Liver (tissue), 9 donors: ENCODE data around the gene PDK3. TPM values are rescaled to one million over a fixed set of nuclear protein-coding genes. Genes with fewer than 3 reads are reported as not detected.

ENCODE experiments used
- DNase-seq: peaks from one replicate; pipeline ENCODE4 v3.0.0-alpha.2; 2017; ENCODE audit warnings: low spot score
- H3K27ac ChIP-seq, 2 donors: one replicate each; pipeline ENCODE4 v1.7.0; 2013; ENCODE audit warnings: inconsistent platforms in 2 of 2, low read length in 2 of 2, control low read depth in 1 of 2, low read depth in 1 of 2, mild to moderate bottlenecking in 1 of 2
- H3K27me3 ChIP-seq, 4 donors: one replicate each; pipeline versions ENCODE4 v1.6.1 to v1.7.0; 2013; ENCODE audit warnings: low read length in 3 of 4, inconsistent platforms in 1 of 4, mild to moderate bottlenecking in 1 of 4, moderate library complexity in 1 of 4; ENCODE audit not compliant: control insufficient read depth in 4 of 4, insufficient read depth in 4 of 4
- H3K36me3 ChIP-seq, 4 donors: one replicate each; pipeline versions ENCODE4 v1.6.1 to v1.7.0; 2013; ENCODE audit warnings: low read length in 3 of 4, mild to moderate bottlenecking in 3 of 4, low read depth in 1 of 4, moderate library complexity in 1 of 4; ENCODE audit not compliant: control insufficient read depth in 4 of 4, insufficient read depth in 3 of 4
- H3K4me1 ChIP-seq, 4 donors: one replicate each; pipeline versions ENCODE4 v1.6.1 to v1.7.0; 2013; ENCODE audit warnings: low read length in 3 of 4, mild to moderate bottlenecking in 3 of 4, moderate library complexity in 1 of 4; ENCODE audit not compliant: control insufficient read depth in 4 of 4, insufficient read depth in 4 of 4
- H3K4me3 ChIP-seq, 3 donors: one replicate each; pipeline versions ENCODE4 v1.6.1 to v1.7.0; 2013; ENCODE audit warnings: low read length in 3 of 3, control low read depth in 1 of 3, low read depth in 1 of 3, mild to moderate bottlenecking in 1 of 3
- H3K9ac ChIP-seq, 2 donors: one replicate each; pipeline ENCODE4 v1.7.0; 2013; ENCODE audit warnings: low read length in 2 of 2, mild to moderate bottlenecking in 2 of 2, moderate library complexity in 2 of 2, control low read depth in 1 of 2, low read depth in 1 of 2
- H3K9me3 ChIP-seq, 4 donors: one replicate each; pipeline versions ENCODE4 v1.6.1 to v1.7.0; 2013; ENCODE audit warnings: low read length in 3 of 4; ENCODE audit not compliant: control insufficient read depth in 4 of 4
- EGR1 ChIP-seq, 2 donors: IDR thresholded peaks; 2 replicates each; pipeline ENCODE4 v1.6.1; 2016 to 2018; ENCODE audit warnings: antibody characterized with exemption in 2 of 2, low read depth in 2 of 2
- FOXA1 ChIP-seq: IDR thresholded peaks from 2 replicates; pipeline ENCODE4 v1.6.1; 2016; ENCODE audit warnings: antibody characterized with exemption
- FOXA2 ChIP-seq: IDR thresholded peaks from 2 replicates; pipeline ENCODE4 v1.6.1; 2016; ENCODE audit warnings: antibody characterized with exemption
- GABPA ChIP-seq, 2 donors: IDR thresholded peaks in 1 of 2; conservative IDR thresholded peaks in 1 of 2; 2 replicates each; pipeline ENCODE4 v1.6.1; 2016; ENCODE audit warnings: antibody characterized with exemption in 2 of 2, mild to moderate bottlenecking in 1 of 2, moderate library complexity in 1 of 2
- HNF4A ChIP-seq, 2 donors: conservative IDR thresholded peaks; 2 replicates each; pipeline ENCODE4 v1.6.1; 2016; ENCODE audit warnings: antibody characterized with exemption in 2 of 2, mild to moderate bottlenecking in 2 of 2
- HNF4G ChIP-seq: IDR thresholded peaks from 2 replicates; pipeline ENCODE4 v1.6.1; 2016; ENCODE audit warnings: antibody characterized with exemption
- JUND ChIP-seq, 2 donors: IDR thresholded peaks; 2 replicates each; pipeline ENCODE4 v1.6.1; 2016; ENCODE audit warnings: antibody characterized with exemption in 2 of 2
- NR2F2 ChIP-seq: IDR thresholded peaks from 2 replicates; pipeline ENCODE4 v1.6.1; 2016; ENCODE audit warnings: antibody characterized with exemption
- RAD21 ChIP-seq, 2 donors: IDR thresholded peaks; 2 replicates each; pipeline ENCODE4 v1.6.1; 2016; ENCODE audit warnings: antibody characterized with exemption in 2 of 2, mild to moderate bottlenecking in 2 of 2
- REST ChIP-seq: IDR thresholded peaks from 2 replicates; pipeline ENCODE4 v1.6.1; 2016; ENCODE audit warnings: antibody characterized with exemption, mild to moderate bottlenecking
- RXRA ChIP-seq, 2 donors: IDR thresholded peaks; 2 replicates each; pipeline ENCODE4 v1.6.1; 2017 to 2018; ENCODE audit warnings: antibody characterized with exemption in 2 of 2, mild to moderate bottlenecking in 1 of 2
- SP1 ChIP-seq: IDR thresholded peaks from 2 replicates; pipeline ENCODE4 v1.6.1; 2018; ENCODE audit warnings: antibody characterized with exemption, mild to moderate bottlenecking
- TAF1 ChIP-seq: conservative IDR thresholded peaks from 2 replicates; pipeline ENCODE4 v1.6.1; 2016; ENCODE audit warnings: antibody characterized with exemption, mild to moderate bottlenecking
- YY1 ChIP-seq: IDR thresholded peaks from 2 replicates; pipeline ENCODE4 v1.6.1; 2016; ENCODE audit warnings: antibody characterized with exemption, mild to moderate bottlenecking
- ZBTB33 ChIP-seq: IDR thresholded peaks from 2 replicates; pipeline ENCODE4 v1.6.1; 2016; ENCODE audit warnings: antibody characterized with exemption
- WGBS: extraction: QIAGEN DNeasy Blood & Tissue Kit; methylation state at CpG from one replicate; pipeline ENCODE4 v1.1.7; 2013; 5-methylcytosine and 5-hydroxymethylcytosine counted together
- polyA plus RNA-seq, 2 donors: library from polyadenylated mRNA; stranded (reverse) in 1 of 2; unstranded in 1 of 2; fragments of 200-250 nt in 1 of 2; fragments of >200 nt in 1 of 2; fragmentation: Nextera tagmentation in 1 of 2; extraction: Ambion mirVana in 1 of 2; gene quantifications; one replicate each; pipeline versions ENCODE4 v1.2.1 to v1.2.3, GENCODE V29; 2013 to 2015
- total RNA-seq, 2 donors: library from RNA; depleted of rRNA; stranded (reverse); fragments of >200 nt; gene quantifications; one replicate each; pipeline ENCODE4 v1.2.3, GENCODE V29; 2014
- TF ChIP-seq, protein P1 (sequence below): IDR thresholded peaks from 2 replicates; pipeline ENCODE4 v1.6.1; 2016; ENCODE audit warnings: antibody characterized with exemption
- TF ChIP-seq, protein P2 (sequence below): IDR thresholded peaks from 2 replicates; pipeline ENCODE4 v1.6.1; 2016; ENCODE audit warnings: antibody characterized with exemption
- TF ChIP-seq, protein P3 (sequence below): fragments of 150-350 bp; IDR thresholded peaks from 2 replicates; pipeline ENCODE4 v1.5.1; 2017; ENCODE audit warnings: improper control_type of control experiment, low read depth, low read length; ENCODE audit not compliant: missing input control
- donor health status: healthy.
- donor health status: healthy.
- donor health status: healthy.
- donor health status: healthy.
- donor health status: healthy.

The PDK3 gene
- total and polyA plus RNA-seq, 4 donors = 6.0 to 14.0 (median 13.5) TPM

DNA sequence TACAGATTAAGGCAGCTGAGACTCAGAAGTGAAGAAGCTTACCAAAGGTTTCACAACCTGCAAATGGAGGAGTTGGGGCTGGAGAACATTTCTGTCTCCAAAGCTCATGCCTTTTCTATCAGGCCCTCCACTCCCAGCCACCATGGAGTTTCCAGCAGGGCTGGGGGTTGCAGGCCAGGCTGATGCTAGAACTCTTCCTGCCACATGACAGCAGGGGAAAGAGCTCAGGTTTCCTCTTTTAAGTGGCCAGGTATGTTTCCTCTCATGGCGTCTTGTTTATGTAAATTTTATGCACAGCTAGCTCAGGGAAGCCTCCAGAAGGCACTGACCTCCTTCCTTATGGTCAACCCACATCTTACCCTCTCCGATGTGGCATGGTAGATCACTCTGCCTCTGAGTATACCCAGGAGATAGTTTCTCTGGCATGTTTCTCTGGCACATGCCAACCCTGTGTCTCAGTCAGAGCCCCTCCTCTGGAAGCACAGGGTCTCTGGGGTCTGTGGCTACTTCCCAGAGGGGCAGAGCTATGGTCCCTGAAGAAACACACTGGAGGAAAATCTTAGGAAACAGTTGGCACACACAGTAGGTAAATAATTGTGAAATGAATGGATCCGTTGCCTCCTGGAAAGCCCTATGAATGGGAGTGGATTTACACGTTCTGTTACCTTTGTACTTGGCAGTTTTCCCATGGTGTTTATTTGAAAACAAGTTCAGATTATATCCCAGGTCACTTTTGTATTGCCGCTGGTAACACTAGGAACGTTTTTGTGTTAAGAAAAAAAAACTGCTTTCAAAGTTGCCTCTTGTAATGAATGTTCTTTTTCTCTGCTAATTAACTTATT, 28.9 kb downstream of the PDK3 start:
- Histone ChIP-seq H3K36me3 (no peaks in the 10 kb centered on the region), H3K27me3 (no peaks in the 10 kb centered on the region), H3K9ac (peak overlapping the region in 1 of 2 donors; percentile 11), H3K4me3 (peak overlapping the region in 1 of 3 donors; percentile 25), H3K27ac (peak overlapping the region; percentile 72 to 93), H3K9me3 (no peaks in the 10 kb centered on the region), H3K4me1 (peaks cover 5 to 15% (median 7%) of the 10 kb centered on the region in 4 donors)
- DNase-seq = no peak
- WGBS = 17% methylated on average over 6 of the region's 6 CpGs
- TF ChIP-seq, protein P1, sequence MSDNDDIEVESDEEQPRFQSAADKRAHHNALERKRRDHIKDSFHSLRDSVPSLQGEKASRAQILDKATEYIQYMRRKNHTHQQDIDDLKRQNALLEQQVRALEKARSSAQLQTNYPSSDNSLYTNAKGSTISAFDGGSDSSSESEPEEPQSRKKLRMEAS = peak; percentile 11
- peak; percentile 39 to 64 for TF ChIP-seq HNF4A (conservative IDR thresholded peaks at IDR 0.05)
- TF ChIP-seq TAF1 = no peak
- TF ChIP-seq FOXA2 = peak; percentile 30
- peak in 1 of 2 donors; percentile 44 for TF ChIP-seq EGR1 (IDR thresholded peaks at IDR 0.05; ENCODE audit: low read depth in 2 of 2)
- TF ChIP-seq GABPA (IDR thresholded peaks at IDR 0.05 in 1 of 2, conservative IDR thresholded peaks at IDR 0.05 in 1 of 2) = no peak
- peak; percentile 11 to 53 for TF ChIP-seq RXRA (IDR thresholded peaks at IDR 0.05)
- no peak for TF ChIP-seq NR2F2

DNA sequence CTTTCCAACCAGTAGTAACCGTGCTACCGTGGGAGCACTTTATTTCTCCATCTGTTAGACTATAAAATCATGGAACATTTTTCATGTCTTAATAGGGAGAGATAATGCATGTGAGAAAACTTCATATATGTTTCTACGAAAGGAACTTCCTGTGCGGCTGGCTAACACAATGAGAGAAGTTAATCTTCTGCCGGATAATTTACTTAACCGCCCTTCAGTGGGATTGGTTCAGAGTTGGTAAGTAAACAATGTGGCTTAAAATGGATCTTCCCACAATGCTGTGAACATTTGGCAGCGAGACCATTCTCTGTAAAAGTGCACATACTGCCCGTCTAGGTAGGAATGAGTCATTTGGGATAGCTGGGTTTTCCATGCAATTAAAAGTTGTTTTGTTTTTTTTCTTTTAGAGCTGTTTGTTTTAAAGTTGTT, 29.6 kb downstream of the PDK3 start:
- TF ChIP-seq YY1 (peak; percentile 60), FOXA2 (peak; percentile 53), FOXA1 (peak; percentile 63), EGR1 (IDR thresholded peaks at IDR 0.05; ENCODE audit: low read depth in 2 of 2) (peak in 1 of 2 donors; percentile 18), HNF4A (conservative IDR thresholded peaks at IDR 0.05) (peak in 1 of 2 donors; percentile 25), SP1 (peak; percentile 58), JUND (IDR thresholded peaks at IDR 0.05) (peak; percentile 93 to 96), RAD21 (IDR thresholded peaks at IDR 0.05) (peak in 1 of 2 donors; percentile 23), TAF1 (peak; percentile 42), RXRA (IDR thresholded peaks at IDR 0.05) (peak in 1 of 2 donors; percentile 26), NR2F2 (no peak), HNF4G (no peak), REST (peak; percentile 34), GABPA (IDR thresholded peaks at IDR 0.05 in 1 of 2, conservative IDR thresholded peaks at IDR 0.05 in 1 of 2) (peak in 1 of 2 donors; percentile 44), ZBTB33 (no peak)
- TF ChIP-seq, protein P1 = no peak
- TF ChIP-seq, protein P2, sequence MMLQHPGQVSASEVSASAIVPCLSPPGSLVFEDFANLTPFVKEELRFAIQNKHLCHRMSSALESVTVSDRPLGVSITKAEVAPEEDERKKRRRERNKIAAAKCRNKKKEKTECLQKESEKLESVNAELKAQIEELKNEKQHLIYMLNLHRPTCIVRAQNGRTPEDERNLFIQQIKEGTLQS = peak; percentile 63
- TF ChIP-seq, protein P3, sequence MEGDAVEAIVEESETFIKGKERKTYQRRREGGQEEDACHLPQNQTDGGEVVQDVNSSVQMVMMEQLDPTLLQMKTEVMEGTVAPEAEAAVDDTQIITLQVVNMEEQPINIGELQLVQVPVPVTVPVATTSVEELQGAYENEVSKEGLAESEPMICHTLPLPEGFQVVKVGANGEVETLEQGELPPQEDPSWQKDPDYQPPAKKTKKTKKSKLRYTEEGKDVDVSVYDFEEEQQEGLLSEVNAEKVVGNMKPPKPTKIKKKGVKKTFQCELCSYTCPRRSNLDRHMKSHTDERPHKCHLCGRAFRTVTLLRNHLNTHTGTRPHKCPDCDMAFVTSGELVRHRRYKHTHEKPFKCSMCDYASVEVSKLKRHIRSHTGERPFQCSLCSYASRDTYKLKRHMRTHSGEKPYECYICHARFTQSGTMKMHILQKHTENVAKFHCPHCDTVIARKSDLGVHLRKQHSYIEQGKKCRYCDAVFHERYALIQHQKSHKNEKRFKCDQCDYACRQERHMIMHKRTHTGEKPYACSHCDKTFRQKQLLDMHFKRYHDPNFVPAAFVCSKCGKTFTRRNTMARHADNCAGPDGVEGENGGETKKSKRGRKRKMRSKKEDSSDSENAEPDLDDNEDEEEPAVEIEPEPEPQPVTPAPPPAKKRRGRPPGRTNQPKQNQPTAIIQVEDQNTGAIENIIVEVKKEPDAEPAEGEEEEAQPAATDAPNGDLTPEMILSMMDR = no peak
- 5% methylated on average over 8 of the region's 8 CpGs for WGBS
- no peaks in the 10 kb centered on the region for H3K36me3 ChIP-seq
- H3K4me1 ChIP-seq = peaks cover 5 to 15% (median 7%) of the 10 kb centered on the region in 4 donors
- H3K4me3 ChIP-seq = peak overlapping the region in 1 of 3 donors; percentile 25
- H3K27me3 ChIP-seq = no peaks in the 10 kb centered on the region
- no peak for DNase-seq
- peak overlapping the region in 1 of 2 donors; percentile 11 for H3K9ac ChIP-seq
- H3K27ac ChIP-seq = peak overlapping the region; percentile 72 to 93
- no peaks in the 10 kb centered on the region for H3K9me3 ChIP-seq
